Trophoblast cell (in vitro differentiated cells and primary cell): ENCODE measurements around the gene MDM1.
A peak's percentile ranks its signal among the peaks of the same experiment; 100 is the strongest.

Experiments used
- DNase-seq, 2 donors: peaks; one replicate each; pipeline ENCODE4 v3.0.0-alpha.2; 2016
- H2AFZ ChIP-seq: 2 replicates; pipeline ENCODE4 v1.6.1; 2013; ENCODE audit warnings: low read length, moderate library complexity, mild to moderate bottlenecking; ENCODE audit not compliant: insufficient read depth, poor library complexity
- H2AK5ac ChIP-seq: 2 replicates; pipeline ENCODE4 v1.6.1; 2013; ENCODE audit warnings: mild to moderate bottlenecking, low read length
- H2BK120ac ChIP-seq: 2 replicates; pipeline ENCODE4 v1.6.1; 2013; ENCODE audit warnings: low read length, mild to moderate bottlenecking, moderate library complexity; ENCODE audit not compliant: insufficient read depth, poor library complexity
- H2BK12ac ChIP-seq: 2 replicates; pipeline ENCODE4 v1.6.1; 2013; ENCODE audit warnings: mild to moderate bottlenecking, low read length, moderate library complexity
- H2BK5ac ChIP-seq: 2 replicates; pipeline ENCODE4 v1.6.1; 2013; ENCODE audit warnings: low read length, low read depth, moderate library complexity, mild to moderate bottlenecking; ENCODE audit not compliant: poor library complexity
- H3K14ac ChIP-seq: 2 replicates; pipeline ENCODE4 v1.6.1; 2013; ENCODE audit warnings: mild to moderate bottlenecking, low read length
- H3K18ac ChIP-seq: 2 replicates; pipeline ENCODE4 v1.6.1; 2013; ENCODE audit warnings: mild to moderate bottlenecking, low read length
- H3K23ac ChIP-seq: 2 replicates; pipeline ENCODE4 v1.6.1; 2013; ENCODE audit warnings: low read length
- H3K27ac ChIP-seq: 2 replicates; pipeline ENCODE4 v1.5.1; 2013; ENCODE audit warnings: low read depth, mild to moderate bottlenecking, inconsistent platforms, low read length, moderate library complexity
- H3K27me3 ChIP-seq: 2 replicates; pipeline ENCODE4 v1.6.1; 2013; ENCODE audit warnings: inconsistent platforms, mild to moderate bottlenecking, low read length, moderate library complexity; ENCODE audit not compliant: insufficient read depth
- H3K36me3 ChIP-seq, 2 experiments: 1 replicate in 1 of 2; 2 replicates in 1 of 2; pipeline ENCODE4 v1.6.1; 2013; ENCODE audit warnings: low read length in 2 of 2, mild to moderate bottlenecking in 2 of 2, moderate library complexity in 1 of 2; ENCODE audit not compliant: insufficient read depth in 2 of 2, control insufficient read depth in 1 of 2
- H3K4ac ChIP-seq: 2 replicates; pipeline ENCODE4 v1.6.1; 2013; ENCODE audit warnings: low read depth, mild to moderate bottlenecking, low read length, moderate library complexity
- H3K4me1 ChIP-seq, 2 experiments: 1 replicate in 1 of 2; 2 replicates in 1 of 2; pipeline ENCODE4 v1.6.1; 2013; ENCODE audit warnings: low read length in 2 of 2, mild to moderate bottlenecking in 2 of 2, moderate library complexity in 1 of 2; ENCODE audit not compliant: insufficient read depth in 2 of 2, control insufficient read depth in 1 of 2
- H3K4me2 ChIP-seq: 2 replicates; pipeline ENCODE4 v1.6.1; 2013; ENCODE audit warnings: inconsistent platforms, mild to moderate bottlenecking, low read length, moderate library complexity
- H3K4me3 ChIP-seq: 2 replicates; pipeline ENCODE4 v1.5.1; 2013; ENCODE audit warnings: mild to moderate bottlenecking, low read depth, low read length, inconsistent platforms
- H3K79me1 ChIP-seq: one replicate; pipeline ENCODE4 v1.6.1; 2013; ENCODE audit warnings: low read length
- H3K79me2 ChIP-seq: 2 replicates; pipeline ENCODE4 v1.6.1; 2013; ENCODE audit warnings: low read length, mild to moderate bottlenecking; ENCODE audit not compliant: control insufficient read depth, insufficient read depth, poor library complexity
- H3K9ac ChIP-seq: 2 replicates; pipeline ENCODE4 v1.6.1; 2013; ENCODE audit warnings: mild to moderate bottlenecking, low read length
- H3K9me3 ChIP-seq: 2 replicates; pipeline ENCODE4 v1.6.1; 2013; ENCODE audit warnings: low read depth, mild to moderate bottlenecking, control low read depth, inconsistent platforms, low read length; ENCODE audit not compliant: insufficient read depth
- H4K12ac ChIP-seq: 2 replicates; pipeline ENCODE4 v1.6.1; 2013; ENCODE audit warnings: low read depth, mild to moderate bottlenecking, low read length, moderate library complexity
- H4K8ac ChIP-seq: 2 replicates; pipeline ENCODE4 v1.6.1; 2013; ENCODE audit warnings: low read depth, mild to moderate bottlenecking, low read length, moderate library complexity
- H4K91ac ChIP-seq: one replicate; pipeline ENCODE4 v1.6.1; 2013; ENCODE audit warnings: low read depth, mild to moderate bottlenecking, low read length, moderate library complexity
- WGBS: extraction: QIAGEN DNeasy Blood & Tissue Kit; methylation state at CpG from one replicate; pipeline ENCODE4 v1.1.7; 2013; ENCODE audit warnings: missing lambda C conversion rate; ENCODE audit not compliant: insufficient read length, insufficient coverage; ENCODE audit errors: extremely low coverage; 5-methylcytosine and 5-hydroxymethylcytosine counted together

The MDM1 gene

DNA sequence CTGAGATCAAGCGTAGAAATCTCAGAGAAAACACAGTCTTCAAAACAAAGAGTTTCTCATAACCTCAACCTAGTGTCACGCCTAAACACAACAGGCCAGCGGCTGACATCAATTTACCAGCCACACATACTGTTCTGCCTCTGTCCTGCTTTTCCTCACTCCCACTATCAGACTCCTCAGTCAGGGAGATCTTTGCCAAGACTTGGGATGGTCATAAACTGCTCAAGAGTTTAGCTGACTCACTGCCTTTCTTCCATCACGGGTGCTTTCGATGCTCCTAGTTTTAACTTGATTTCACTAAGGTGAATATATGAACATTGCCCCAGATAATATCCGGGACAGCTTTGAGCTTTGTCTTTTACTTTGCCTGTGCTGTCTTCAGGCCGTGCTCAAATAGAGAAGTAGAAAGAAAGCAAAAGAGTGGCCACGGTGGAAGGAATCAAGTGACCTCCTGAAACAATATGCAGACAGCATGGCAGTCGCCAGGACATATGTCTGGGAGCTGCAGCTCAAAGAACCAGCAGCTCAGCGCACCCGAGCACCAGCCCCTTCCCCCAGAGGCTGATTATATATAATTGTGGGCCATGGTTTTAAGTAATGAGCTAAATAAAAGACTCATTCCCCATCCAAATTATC is 12.1 kb downstream of the MDM1 start:
- Histone ChIP-seq H3K79me2 (peaks cover 1% of the 10 kb centered on the region), H3K36me3 (peaks cover 0 to 3% of the 10 kb centered on the region in 2 experiments), H3K18ac (no peak overlapping the region), H2AK5ac (no peak overlapping the region), H2BK5ac (peak overlapping the region; percentile 27), H3K4me2 (no peak overlapping the region), H3K14ac (no peak overlapping the region), H3K79me1 (no peaks in the 10 kb centered on the region), H4K8ac (no peak overlapping the region), H3K9ac (no peak overlapping the region), H2BK12ac (no peak overlapping the region), H2BK120ac (no peak overlapping the region), H3K27me3 (no peaks in the 10 kb centered on the region), H4K12ac (no peak overlapping the region), H4K91ac (peak overlapping the region; percentile 11), H3K27ac (peak overlapping the region; percentile 11), H3K4ac (no peak overlapping the region), H3K4me3 (no peak overlapping the region), H2AFZ (no peak overlapping the region), H3K23ac (no peak overlapping the region), H3K4me1 (peaks cover 5 to 7% of the 10 kb centered on the region in 2 experiments), H3K9me3 (no peaks in the 10 kb centered on the region)
- no CpG with 5 or more reads among the region's 11 CpGs for WGBS
- DNase-seq = no peak

GRCh38 chr12:68317047-68317667 is 15.0 kb downstream of the MDM1 start:
- Histone ChIP-seq H3K9me3 (no peaks in the 10 kb centered on the region), H4K8ac (no peak overlapping the region), H2BK5ac (no peak overlapping the region), H2AFZ (no peak overlapping the region), H3K27ac (no peak overlapping the region), H3K4me3 (no peak overlapping the region), H3K9ac (no peak overlapping the region), H3K4me2 (no peak overlapping the region), H4K12ac (no peak overlapping the region), H3K4ac (no peak overlapping the region), H3K4me1 (peaks cover 5 to 7% of the 10 kb centered on the region in 2 experiments), H2AK5ac (no peak overlapping the region), H3K18ac (no peak overlapping the region), H3K23ac (no peak overlapping the region), H2BK120ac (no peak overlapping the region), H3K79me1 (no peaks in the 10 kb centered on the region), H4K91ac (no peak overlapping the region), H3K36me3 (peaks cover under 1 to 5% of the 10 kb centered on the region in 2 experiments), H3K79me2 (peaks cover 1% of the 10 kb centered on the region), H3K27me3 (no peaks in the 10 kb centered on the region), H2BK12ac (no peak overlapping the region), H3K14ac (no peak overlapping the region)
- peak; percentile 13 to 78 for DNase-seq
- WGBS = no CpG with 5 or more reads among the region's 1 CpG

DNA sequence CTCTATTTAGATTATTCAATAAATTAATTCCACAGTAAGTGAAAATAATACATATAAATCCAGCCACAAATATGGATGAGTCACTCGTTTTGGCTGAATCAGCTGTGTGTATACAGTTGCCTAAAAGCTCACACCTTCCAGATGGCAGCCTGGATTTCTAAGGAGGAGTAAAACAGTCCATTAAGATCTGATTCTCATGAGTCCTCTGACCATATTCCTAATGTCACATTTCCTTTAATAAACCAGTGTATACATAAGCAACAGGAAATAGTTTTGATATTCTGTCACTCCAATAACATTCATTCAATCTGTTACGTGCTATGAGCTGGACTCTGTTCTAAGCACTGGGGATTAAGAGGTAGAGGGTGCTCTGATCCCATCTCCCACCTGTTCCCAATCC is 21.8 kb downstream of the MDM1 start:
- WGBS = no CpG with 5 or more reads among the region's 2 CpGs

GRCh38 chr12:68306564-68306963 is 25.6 kb downstream of the MDM1 start:
- H2BK12ac ChIP-seq = no peak overlapping the region
- H2AFZ ChIP-seq = no peak overlapping the region
- H3K79me1 ChIP-seq = no peaks in the 10 kb centered on the region
- no peaks in the 10 kb centered on the region for H3K79me2 ChIP-seq
- H3K27me3 ChIP-seq = no peaks in the 10 kb centered on the region
- no peak overlapping the region for H2BK120ac ChIP-seq
- no peaks in the 10 kb centered on the region for H3K4me1 ChIP-seq
- WGBS = no CpG with 5 or more reads among the region's 1 CpG
- no peak for DNase-seq
- H4K8ac ChIP-seq = no peak overlapping the region
- no peak overlapping the region for H3K4me3 ChIP-seq
- no peak overlapping the region for H3K14ac ChIP-seq
- H2BK5ac ChIP-seq = no peak overlapping the region
- no peak overlapping the region for H2AK5ac ChIP-seq
- no peak overlapping the region for H3K18ac ChIP-seq
- H4K91ac ChIP-seq = no peak overlapping the region
- H3K9me3 ChIP-seq = no peaks in the 10 kb centered on the region
- H3K23ac ChIP-seq = no peak overlapping the region
- no peak overlapping the region for H3K27ac ChIP-seq
- no peak overlapping the region for H4K12ac ChIP-seq
- peaks cover 2 to 3% of the 10 kb centered on the region in 2 experiments for H3K36me3 ChIP-seq
- H3K4me2 ChIP-seq = no peak overlapping the region
- no peak overlapping the region for H3K4ac ChIP-seq
- H3K9ac ChIP-seq = no peak overlapping the region

More for the DNA sequence above, 21.8 kb downstream of the MDM1 start:
- DNase-seq = no peak
- H3K9ac ChIP-seq = no peak overlapping the region
- no peak overlapping the region for H3K23ac ChIP-seq
- no peak overlapping the region for H4K12ac ChIP-seq
- H3K9me3 ChIP-seq = no peaks in the 10 kb centered on the region
- peaks cover 3 to 7% of the 10 kb centered on the region in 2 experiments for H3K36me3 ChIP-seq
- no peak overlapping the region for H2AFZ ChIP-seq
- H4K8ac ChIP-seq = no peak overlapping the region
- H3K27me3 ChIP-seq = no peaks in the 10 kb centered on the region
- no peaks in the 10 kb centered on the region for H3K79me2 ChIP-seq
- H3K18ac ChIP-seq = no peak overlapping the region
- H2BK12ac ChIP-seq = no peak overlapping the region
- no peak overlapping the region for H3K27ac ChIP-seq
- H4K91ac ChIP-seq = no peak overlapping the region
- H2AK5ac ChIP-seq = no peak overlapping the region
- H2BK5ac ChIP-seq = no peak overlapping the region
- H3K4ac ChIP-seq = no peak overlapping the region
- no peak overlapping the region for H3K4me3 ChIP-seq
- no peaks in the 10 kb centered on the region for H3K4me1 ChIP-seq
- no peaks in the 10 kb centered on the region for H3K79me1 ChIP-seq
- H2BK120ac ChIP-seq = no peak overlapping the region
- no peak overlapping the region for H3K4me2 ChIP-seq
- no peak overlapping the region for H3K14ac ChIP-seq
